KMS-11 (cell line): ENCODE data around the gene MLH3.
A peak's percentile ranks its signal among the peaks of the same experiment; 100 is the strongest.
"Not testable (repeated sequence)": the region's sequence is repeated elsewhere in the genome, so short reads cannot be mapped to it uniquely, and the experiment has no call there.

Experiments
- H2AFZ ChIP-seq: fragments of 200-600 bp; sonication (generic); 2 replicates; pipeline ENCODE4 v1.6.1; 2016; ENCODE audit warnings: antibody characterized with exemption, mixed run types, low read depth
- H3K27ac ChIP-seq: fragments of 200-600 bp; sonication (generic); 2 replicates; pipeline ENCODE4 v1.6.1; 2016; ENCODE audit warnings: mild to moderate bottlenecking, mixed run types
- H3K27me3 ChIP-seq: fragments of 200-600 bp; sonication (generic); 2 replicates; pipeline ENCODE4 v1.6.1; 2017; ENCODE audit warnings: mild to moderate bottlenecking, low read depth, mixed run types, moderate library complexity; ENCODE audit not compliant: insufficient read depth
- H3K36me3 ChIP-seq: fragments of 200-600 bp; sonication (generic); 2 replicates; pipeline ENCODE4 v1.6.1; 2017; ENCODE audit warnings: mild to moderate bottlenecking, mixed run types; ENCODE audit not compliant: insufficient read depth
- H3K4me1 ChIP-seq: fragments of 200-600 bp; sonication (generic); 2 replicates; pipeline ENCODE4 v1.6.1; 2016; ENCODE audit warnings: mild to moderate bottlenecking, low read depth, mixed run types; ENCODE audit not compliant: poor library complexity, severe bottlenecking
- H3K4me2 ChIP-seq: fragments of 200-600 bp; sonication (generic); 2 replicates; pipeline ENCODE4 v1.7.0; 2016; ENCODE audit warnings: mild to moderate bottlenecking, mixed run types
- H3K4me3 ChIP-seq: fragments of 200-600 bp; sonication (generic); IDR thresholded peaks from 2 replicates; pipeline ENCODE4 v1.6.1; 2017; ENCODE audit warnings: low read depth, low read length, mixed read lengths; ENCODE audit not compliant: insufficient read depth
- H3K79me2 ChIP-seq: fragments of 200-600 bp; sonication (generic); 2 replicates; pipeline ENCODE4 v1.6.1; 2016; ENCODE audit warnings: low read depth, mixed run types; ENCODE audit not compliant: insufficient read depth
- H3K9ac ChIP-seq: fragments of 200-600 bp; sonication (generic); 2 replicates; pipeline ENCODE4 v1.6.1; 2016; ENCODE audit warnings: mild to moderate bottlenecking, mixed run types
- H4K20me1 ChIP-seq: fragments of 200-600 bp; sonication (generic); 2 replicates; pipeline ENCODE4 v1.6.1; 2016; ENCODE audit warnings: mild to moderate bottlenecking, mixed run types; ENCODE audit not compliant: insufficient read depth
- TF ChIP-seq, protein P1 (sequence below): fragments of 200-600 bp; sonication (generic); conservative IDR thresholded peaks from 2 replicates; pipeline ENCODE4 v1.6.1; 2017; ENCODE audit warnings: low read depth, mild to moderate bottlenecking, antibody characterized with exemption, low read length, moderate library complexity, mixed read lengths

MLH3 gene

GRCh38 chr14:75069811-75070145, 18.5 kb upstream of the MLH3 start:
- Histone ChIP-seq H3K4me2 (peak overlapping the region; percentile 79; the same call in 1 of the 2 replicates), H3K36me3 (no peaks in the 10 kb centered on the region), H3K27me3 (no peaks in the 10 kb centered on the region), H3K9ac (peak overlapping the region; percentile 90; the same call in 1 of the 2 replicates), H3K4me3 (no peak overlapping the region), H3K27ac (peak overlapping the region; percentile 82; the same call in 1 of the 2 replicates), H4K20me1 (no peaks in the 10 kb centered on the region), H3K4me1 (peaks cover 6% of the 10 kb centered on the region), H3K79me2 (peaks cover 13% of the 10 kb centered on the region; the same call in 1 of the 2 replicates), H2AFZ (peak overlapping the region; percentile 62)
- TF ChIP-seq, protein P1, sequence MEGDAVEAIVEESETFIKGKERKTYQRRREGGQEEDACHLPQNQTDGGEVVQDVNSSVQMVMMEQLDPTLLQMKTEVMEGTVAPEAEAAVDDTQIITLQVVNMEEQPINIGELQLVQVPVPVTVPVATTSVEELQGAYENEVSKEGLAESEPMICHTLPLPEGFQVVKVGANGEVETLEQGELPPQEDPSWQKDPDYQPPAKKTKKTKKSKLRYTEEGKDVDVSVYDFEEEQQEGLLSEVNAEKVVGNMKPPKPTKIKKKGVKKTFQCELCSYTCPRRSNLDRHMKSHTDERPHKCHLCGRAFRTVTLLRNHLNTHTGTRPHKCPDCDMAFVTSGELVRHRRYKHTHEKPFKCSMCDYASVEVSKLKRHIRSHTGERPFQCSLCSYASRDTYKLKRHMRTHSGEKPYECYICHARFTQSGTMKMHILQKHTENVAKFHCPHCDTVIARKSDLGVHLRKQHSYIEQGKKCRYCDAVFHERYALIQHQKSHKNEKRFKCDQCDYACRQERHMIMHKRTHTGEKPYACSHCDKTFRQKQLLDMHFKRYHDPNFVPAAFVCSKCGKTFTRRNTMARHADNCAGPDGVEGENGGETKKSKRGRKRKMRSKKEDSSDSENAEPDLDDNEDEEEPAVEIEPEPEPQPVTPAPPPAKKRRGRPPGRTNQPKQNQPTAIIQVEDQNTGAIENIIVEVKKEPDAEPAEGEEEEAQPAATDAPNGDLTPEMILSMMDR = no peak

DNA sequence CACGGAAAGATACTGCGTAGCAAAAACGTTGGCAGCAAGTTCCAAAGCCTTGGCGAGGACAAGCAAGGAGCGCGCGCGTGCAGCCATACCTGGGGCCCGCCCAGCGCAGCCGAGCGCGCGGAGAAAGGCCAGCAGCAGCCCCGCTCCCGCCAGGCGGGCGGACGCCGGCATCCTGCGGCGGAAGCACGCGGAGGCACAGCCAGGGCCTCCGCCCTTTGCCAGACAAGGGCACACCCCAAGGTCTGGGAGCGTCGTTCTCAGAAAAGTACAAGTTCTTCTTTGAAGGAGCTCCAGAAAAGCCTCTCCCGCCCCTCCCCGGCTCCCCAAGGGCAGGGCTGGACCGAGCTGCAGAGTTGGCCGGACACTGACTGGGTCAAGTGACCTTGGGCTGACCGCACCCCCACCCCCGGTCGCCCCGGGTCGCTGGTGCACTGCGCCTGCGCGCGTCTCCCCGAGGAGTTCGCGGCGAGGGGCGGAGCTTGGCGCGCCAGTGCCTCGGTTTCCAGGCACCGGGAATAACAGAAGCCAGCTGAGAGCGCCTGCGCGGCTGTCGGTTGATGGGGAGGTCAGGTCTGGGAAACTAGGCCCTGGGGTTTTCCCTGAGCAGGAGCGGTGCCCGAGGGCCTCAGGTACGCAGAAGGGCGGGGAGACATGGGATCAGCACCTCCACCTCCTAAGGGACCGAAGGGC, 18.0 kb upstream of the MLH3 start, which contains the start of gene ZC2HC1C:
Gene ZC2HC1C, plus strand, starts transcription at position 521 of the 690 bp plus-strand sequence. CDS start 933 bp downstream, outside the sequence.
- peaks cover 7% of the 10 kb centered on the region for H3K4me1 ChIP-seq
- no peaks in the 10 kb centered on the region for H4K20me1 ChIP-seq
- no peaks in the 10 kb centered on the region for H3K36me3 ChIP-seq
- H3K27ac ChIP-seq = peak within 1 kb of the TSS; percentile 82
- H3K9ac ChIP-seq = peak within 1 kb of the TSS; percentile 90
- no peak within 1 kb of the TSS for H3K4me3 ChIP-seq
- H2AFZ ChIP-seq = peak within 1 kb of the TSS; percentile 62
- H3K79me2 ChIP-seq = peaks cover 13% of the 10 kb centered on the region; the same call in 1 of the 2 replicates
- H3K4me2 ChIP-seq = peak within 1 kb of the TSS; percentile 79
- no peaks in the 10 kb centered on the region for H3K27me3 ChIP-seq
- TF ChIP-seq, protein P1 = no peak

DNA sequence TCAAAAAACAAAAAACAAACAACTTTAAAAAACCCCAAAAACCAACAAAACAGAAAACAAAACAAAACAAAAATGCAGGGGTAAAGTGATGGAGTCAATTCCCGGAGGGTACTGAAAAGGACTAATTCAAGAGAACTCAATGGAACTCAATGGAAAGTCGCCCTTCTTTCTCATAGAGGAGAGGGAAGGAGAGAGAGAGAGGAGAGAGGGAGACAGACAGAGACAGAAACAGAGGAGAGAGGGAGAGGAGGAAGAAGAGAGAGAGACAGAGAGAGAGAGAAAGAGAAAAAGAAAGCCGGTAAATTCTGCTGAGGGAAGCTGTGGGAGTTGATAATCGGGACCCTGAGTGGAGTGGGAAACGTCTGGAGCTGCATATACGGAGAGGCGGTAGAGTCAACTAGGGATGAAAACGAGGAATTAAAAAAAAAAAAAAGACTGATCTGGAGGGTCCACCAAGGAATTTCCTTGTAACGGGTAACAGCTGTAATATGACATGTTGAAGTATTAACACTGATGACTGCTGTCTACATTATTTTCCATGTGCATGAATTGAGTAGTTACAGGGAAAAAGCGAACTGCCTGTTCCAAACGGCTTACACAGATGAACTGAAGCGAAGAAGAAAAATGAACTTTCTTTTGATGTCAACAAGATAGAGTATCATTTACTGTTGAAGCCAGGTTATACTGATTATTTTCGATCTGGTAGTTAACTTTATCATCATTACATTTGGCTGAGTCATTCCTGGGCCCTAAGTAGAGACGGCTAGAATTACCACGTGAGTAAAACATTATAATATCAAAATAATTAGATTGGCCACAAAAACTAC, 17.2 kb upstream of the MLH3 start:
- Histone ChIP-seq H3K4me2 (peak overlapping the region; percentile 79), H2AFZ (peak overlapping the region; percentile 62), H3K4me3 (no peak overlapping the region), H3K4me1 (peaks cover 9% of the 10 kb centered on the region), H3K27ac (peak overlapping the region; percentile 82), H4K20me1 (no peaks in the 10 kb centered on the region), H3K9ac (peak overlapping the region; percentile 90), H3K36me3 (no peaks in the 10 kb centered on the region), H3K79me2 (peaks cover 13% of the 10 kb centered on the region; the same call in 1 of the 2 replicates), H3K27me3 (no peaks in the 10 kb centered on the region)
- TF ChIP-seq, protein P1 = no peak

DNA sequence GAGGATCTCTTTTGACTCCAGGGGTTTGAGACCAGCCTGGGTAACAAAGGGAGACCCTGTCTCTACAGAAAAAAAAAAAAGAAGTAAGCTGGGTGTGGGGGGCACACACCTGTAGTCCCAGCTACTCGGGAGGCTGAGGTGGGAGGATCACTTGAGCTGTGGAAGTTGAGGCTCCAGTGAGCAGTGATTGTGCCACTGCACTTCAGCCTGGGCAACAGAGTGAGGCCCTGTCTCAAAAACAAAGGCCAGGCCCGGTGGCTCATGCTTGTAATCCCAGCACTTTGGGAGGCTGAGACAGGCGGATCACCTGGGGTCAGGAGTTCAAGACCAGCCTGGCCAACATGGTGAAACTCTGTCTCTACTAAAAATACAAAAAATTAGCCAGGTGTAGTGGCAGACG, 16.5 kb upstream of the MLH3 start:
- peak overlapping the region; percentile 90; the same call in 1 of the 2 replicates for H3K9ac ChIP-seq
- not testable (repeated sequence) for H3K4me3 ChIP-seq

More for the DNA sequence above, 16.5 kb upstream of the MLH3 start:
- H3K27me3 ChIP-seq, H3K36me3 ChIP-seq, H4K20me1 ChIP-seq, H3K4me1 ChIP-seq: not testable (repeated sequence)
- H3K79me2 ChIP-seq = peaks cover 13% of the 10 kb centered on the region; the same call in 1 of the 2 replicates
- H3K4me2 ChIP-seq = peak overlapping the region; percentile 79
- H2AFZ ChIP-seq = peak overlapping the region; percentile 62; the same call in 1 of the 2 replicates
- H3K27ac ChIP-seq = peak overlapping the region; percentile 82; the same call in 1 of the 2 replicates
